Right kidney (tissue), 9 donors: Measurements from ENCODE around the gene MGAT1.
A peak's percentile ranks its signal among the peaks of the same experiment; 100 is the strongest.
"Not testable (repeated sequence)": the region's sequence is repeated elsewhere in the genome, so short reads cannot be mapped to it uniquely, and the experiment has no call there.

ENCODE experiments used
- DNase-seq: peaks from one replicate; pipeline ENCODE4 v3.0.0-alpha.2; 2016
- long read RNA-seq, 8 donors: transcript quantifications; one replicate each; lab custom pipeline, GENCODE V29; 2026

MGAT1 gene
- long read RNA-seq, donor 1, transcript MGAT1-203 (3 exons, 3,077 nt): minor isoform, 13 of 34 reads
- long read RNA-seq, donor 1, transcript MGAT1-201 (2 exons, 2,761 nt): major isoform, 18 of 34 reads
- long read RNA-seq, donor 1, partial matches to known transcripts: 0 of 34 reads
- long read RNA-seq, donor 1, other reads (novel, unspliced or antisense): 0 of 34 reads
- long read RNA-seq, donor 2, transcript MGAT1-201 (2 exons, 2,761 nt): major isoform, 15 of 22 reads
- long read RNA-seq, donor 2, transcript MGAT1-203 (3 exons, 3,077 nt): minor isoform, 5 of 22 reads
- long read RNA-seq, donor 2, partial matches to known transcripts: 0 of 22 reads
- long read RNA-seq, donor 2, other reads (novel, unspliced or antisense): 0 of 22 reads
- long read RNA-seq, donor 3, transcript MGAT1-201 (2 exons, 2,761 nt): major isoform, 14 of 20 reads
- long read RNA-seq, donor 3, partial matches to known transcripts: 0 of 20 reads
- long read RNA-seq, donor 3, other reads (novel, unspliced or antisense): 0 of 20 reads
- long read RNA-seq, donor 4, transcript MGAT1-201 (2 exons, 2,761 nt): minor isoform, 8 of 23 reads
- long read RNA-seq, donor 4, transcript MGAT1-203 (3 exons, 3,077 nt): major isoform, 11 of 23 reads
- long read RNA-seq, donor 4, partial matches to known transcripts: 0 of 23 reads
- long read RNA-seq, donor 4, other reads (novel, unspliced or antisense): 0 of 23 reads
- long read RNA-seq, donor 5, transcript MGAT1-201 (2 exons, 2,761 nt): major isoform, 13 of 23 reads
- long read RNA-seq, donor 5, transcript MGAT1-203 (3 exons, 3,077 nt): minor isoform, 6 of 23 reads
- long read RNA-seq, donor 5, partial matches to known transcripts: 0 of 23 reads
- long read RNA-seq, donor 5, other reads (novel, unspliced or antisense): 0 of 23 reads
- long read RNA-seq, donor 6, transcript MGAT1-201 (2 exons, 2,761 nt): major isoform, 16 of 27 reads
- long read RNA-seq, donor 6, transcript MGAT1-203 (3 exons, 3,077 nt): minor isoform, 6 of 27 reads
- long read RNA-seq, donor 6, partial matches to known transcripts: 0 of 27 reads
- long read RNA-seq, donor 6, other reads (novel, unspliced or antisense): 0 of 27 reads
- long read RNA-seq, donor 7, transcript MGAT1-203 (3 exons, 3,077 nt): major isoform, 20 of 50 reads
- long read RNA-seq, donor 7, transcript MGAT1-201 (2 exons, 2,761 nt): minor isoform, 12 of 50 reads
- long read RNA-seq, donor 7, partial matches to known transcripts: 12 of 50 reads
- long read RNA-seq, donor 7, other reads (novel, unspliced or antisense): 0 of 50 reads
- long read RNA-seq, donor 8, transcript MGAT1-201 (2 exons, 2,761 nt): major isoform, 20 of 32 reads
- long read RNA-seq, donor 8, transcript MGAT1-203 (3 exons, 3,077 nt): minor isoform, 10 of 32 reads
- long read RNA-seq, donor 8, partial matches to known transcripts: 0 of 32 reads
- long read RNA-seq, donor 8, other reads (novel, unspliced or antisense): 0 of 32 reads

GRCh38 chr5:180802325-180803180, at the start of gene MGAT1:
TSS of gene MGAT1 (minus strand) at chr5:180802806. CDS start at chr5:180792971, 9,835 bp downstream.
- peak; percentile 89 for DNase-seq

- DNase-seq: no peak
These were observed 48.0 kb upstream of the MGAT1 start for GRCh38 chr5:180850434-180851078.

- DNase-seq: no peak
These were observed 47.2 kb upstream of the MGAT1 start for GRCh38 chr5:180849827-180850226.

GRCh38 chr5:180848878-180849277, 46.3 kb upstream of the MGAT1 start:
- DNase-seq: no peak

- no peak for DNase-seq
These were observed 45.7 kb upstream of the MGAT1 start for GRCh38 chr5:180848265-180848664.

GRCh38 chr5:180847026-180847425, 44.4 kb upstream of the MGAT1 start:
- DNase-seq: no peak

GRCh38 chr5:180844858-180845257, 42.3 kb upstream of the MGAT1 start:
- DNase-seq: no peak

- no peak for DNase-seq
These were observed 41.8 kb upstream of the MGAT1 start for GRCh38 chr5:180844432-180844831.

- DNase-seq: no peak
These were observed 37.3 kb upstream of the MGAT1 start for GRCh38 chr5:180839935-180840334.

- no peak for DNase-seq
These were observed 36.6 kb upstream of the MGAT1 start for GRCh38 chr5:180839227-180839626.

- no peak for DNase-seq
These were observed 34.9 kb upstream of the MGAT1 start for GRCh38 chr5:180837478-180837877.

GRCh38 chr5:180832638-180833068, 30.0 kb upstream of the MGAT1 start:
- no peak for DNase-seq

GRCh38 chr5:180831139-180832093, 28.8 kb upstream of the MGAT1 start:
- peak; percentile 99 for DNase-seq

- DNase-seq: no peak
These were observed 27.9 kb upstream of the MGAT1 start for GRCh38 chr5:180830253-180831138.

GRCh38 chr5:180829726-180830125, 27.1 kb upstream of the MGAT1 start:
- DNase-seq: no peak

- DNase-seq: not testable (repeated sequence)
These were observed 26.3 kb upstream of the MGAT1 start for GRCh38 chr5:180828756-180829531.

- not testable (repeated sequence) for DNase-seq
These were observed 24.8 kb upstream of the MGAT1 start for GRCh38 chr5:180827374-180827773.
